Prostate gland (tissue), 2 donors: ENCODE results near the gene KCNV2.

Experiments
- POLR2A ChIP-seq: fragments of 450-650 bp; IDR thresholded peaks from one replicate; pipeline ENCODE4 v1.6.1; 2016; ENCODE audit warnings: antibody characterized with exemption, mild to moderate bottlenecking
- POLR2AphosphoS5 ChIP-seq: sonication (generic); formaldehyde crosslinking; IDR thresholded peaks from one replicate; pipeline ENCODE4 v1.6.1; 2017; ENCODE audit warnings: antibody characterized with exemption
- TF ChIP-seq, protein P1 (sequence below), 4 experiments: fragments of 200-600 bp in 2 of 4; fragments of 450-650 bp in 2 of 4; sonication (generic) in 2 of 4; IDR thresholded peaks; 1 replicate in 3 of 4; 2 replicates in 1 of 4; pipeline ENCODE4 v1.5.1; 2016 to 2019; ENCODE audit warnings: antibody characterized with exemption in 4 of 4, mild to moderate bottlenecking in 2 of 4, moderate library complexity in 2 of 4

- TF ChIP-seq, protein P1, sequence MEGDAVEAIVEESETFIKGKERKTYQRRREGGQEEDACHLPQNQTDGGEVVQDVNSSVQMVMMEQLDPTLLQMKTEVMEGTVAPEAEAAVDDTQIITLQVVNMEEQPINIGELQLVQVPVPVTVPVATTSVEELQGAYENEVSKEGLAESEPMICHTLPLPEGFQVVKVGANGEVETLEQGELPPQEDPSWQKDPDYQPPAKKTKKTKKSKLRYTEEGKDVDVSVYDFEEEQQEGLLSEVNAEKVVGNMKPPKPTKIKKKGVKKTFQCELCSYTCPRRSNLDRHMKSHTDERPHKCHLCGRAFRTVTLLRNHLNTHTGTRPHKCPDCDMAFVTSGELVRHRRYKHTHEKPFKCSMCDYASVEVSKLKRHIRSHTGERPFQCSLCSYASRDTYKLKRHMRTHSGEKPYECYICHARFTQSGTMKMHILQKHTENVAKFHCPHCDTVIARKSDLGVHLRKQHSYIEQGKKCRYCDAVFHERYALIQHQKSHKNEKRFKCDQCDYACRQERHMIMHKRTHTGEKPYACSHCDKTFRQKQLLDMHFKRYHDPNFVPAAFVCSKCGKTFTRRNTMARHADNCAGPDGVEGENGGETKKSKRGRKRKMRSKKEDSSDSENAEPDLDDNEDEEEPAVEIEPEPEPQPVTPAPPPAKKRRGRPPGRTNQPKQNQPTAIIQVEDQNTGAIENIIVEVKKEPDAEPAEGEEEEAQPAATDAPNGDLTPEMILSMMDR (IDR thresholded peaks at IDR 0.05), result no peak
- TF ChIP-seq POLR2A, result no peak
- TF ChIP-seq POLR2AphosphoS5, result no peak
Measured at GRCh38 chr9:2679011-2679410, 38.3 kb upstream of the KCNV2 start.
